ENCODE measurements around the gene SLC6A3.

GRCh38 chr5:1449081-1449630 lies 3.9 kb upstream of the SLC6A3 start:
- TF ChIP-seq SREBF2 (CRISPR knock-in tag; IDR thresholded peaks at IDR 0.05) = no peak
- no peak for TF ChIP-seq REST (IDR thresholded peaks at IDR 0.05; ENCODE audit: borderline replicate concordance)
- TF ChIP-seq REST (CRISPR knock-in tag; IDR thresholded peaks at IDR 0.05; ENCODE audit: low read depth) = no peak
- no peak for TF ChIP-seq CTCF (IDR thresholded peaks at IDR 0.05 in 2 of 3, conservative IDR thresholded peaks at IDR 0.05 in 1 of 3; ENCODE audit: insufficient read depth in 2 of 3, low read depth in 1 of 3, low read length in 3 of 3)
- no peak for TF ChIP-seq NFRKB (IDR thresholded peaks at IDR 0.05; ENCODE audit: low read depth)
- no peak for TF ChIP-seq CBX1 (IDR thresholded peaks at IDR 0.05; ENCODE audit: low read depth)
- no peak for TF ChIP-seq HDAC1 (IDR thresholded peaks at IDR 0.05)
- TF ChIP-seq SMARCA4 (IDR thresholded peaks at IDR 0.05) = no peak
- no peak for TF ChIP-seq HDGF (IDR thresholded peaks at IDR 0.05)
- TF ChIP-seq ZBTB26 (CRISPR knock-in tag; IDR thresholded peaks at IDR 0.05) = no peak
- no peak for TF ChIP-seq DPF2 (IDR thresholded peaks at IDR 0.05)
- no peak for TF ChIP-seq EZH2 (IDR thresholded peaks at IDR 0.05; ENCODE audit: borderline replicate concordance, low read depth, low read length)
